NT2/D1 (cell line): Measurements from ENCODE around the gene LDAF1.

Source experiments
- DNase-seq: peaks from one replicate; pipeline ENCODE4 v3.0.0-alpha.2; 2011; ENCODE audit warnings: low read depth, low spot score
- H3K27me3 ChIP-seq: 2 replicates; pipeline ENCODE4 v1.6.0; 2011; ENCODE audit warnings: mild to moderate bottlenecking; ENCODE audit not compliant: insufficient read length, insufficient read depth
- H3K36me3 ChIP-seq: 2 replicates; pipeline ENCODE4 v1.6.1; 2011; ENCODE audit warnings: mild to moderate bottlenecking, low read length, mixed read lengths; ENCODE audit not compliant: insufficient read depth, insufficient read length
- H3K4me1 ChIP-seq: 2 replicates; pipeline ENCODE4 v1.5.1; 2011; ENCODE audit not compliant: insufficient read depth, insufficient read length
- H3K4me3 ChIP-seq: 2 replicates; pipeline ENCODE4 v1.5.1; 2011; ENCODE audit warnings: low read depth; ENCODE audit not compliant: insufficient read length
- H3K9ac ChIP-seq: 2 replicates; pipeline ENCODE4 v1.6.0; 2011; ENCODE audit warnings: low read depth; ENCODE audit not compliant: insufficient read length
- H3K9me3 ChIP-seq: 2 replicates; pipeline ENCODE4 v1.5.1; 2011; ENCODE audit warnings: mild to moderate bottlenecking, low read length; ENCODE audit not compliant: insufficient read depth
- SUZ12 ChIP-seq: IDR thresholded peaks from 2 replicates; pipeline ENCODE4 v1.6.1; 2011; ENCODE audit not compliant: insufficient read length, insufficient read depth; ENCODE audit errors: extremely low read depth
- YY1 ChIP-seq: IDR thresholded peaks from 2 replicates; pipeline ENCODE4 v1.6.1; 2011; ENCODE audit not compliant: insufficient read length, insufficient read depth
- ZNF274 ChIP-seq: IDR thresholded peaks from 2 replicates; pipeline ENCODE4 v1.6.1; 2011; ENCODE audit warnings: mild to moderate bottlenecking, low read depth, low read length

Gene LDAF1

GRCh38 chr16:21228361-21228872 is 69.9 kb downstream of the LDAF1 start:
- Histone ChIP-seq H3K27me3 (peaks cover 3% of the 10 kb centered on the region), H3K9ac (no peak overlapping the region)
- no peak for TF ChIP-seq YY1
- no peak for TF ChIP-seq ZNF274
- TF ChIP-seq SUZ12: no peak

More at GRCh38 chr16:21228361-21228872, 69.9 kb downstream of the LDAF1 start:
- DNase-seq: no peak
- H3K9me3 ChIP-seq: no peaks in the 10 kb centered on the region
- H3K4me3 ChIP-seq: no peak overlapping the region
- H3K4me1 ChIP-seq: no peaks in the 10 kb centered on the region
- H3K36me3 ChIP-seq: no peaks in the 10 kb centered on the region
